GM12878 (cell line): ENCODE measurements around the gene TCEANC.

Experiments
- ASH2L ChIP-seq: fragments of 300-600, 200-600 bp; sonication (generic); IDR thresholded peaks from 2 replicates; pipeline ENCODE4 v1.6.1; 2017; ENCODE audit warnings: low read depth, mild to moderate bottlenecking, borderline replicate concordance
- BRCA1 ChIP-seq: IDR thresholded peaks from 2 replicates; pipeline ENCODE4 v1.6.1; 2011; ENCODE audit warnings: low read depth, low read length, improper control_type of control experiment
- CBX3 ChIP-seq: fragments of 200-600 bp; sonication (generic); IDR thresholded peaks from 2 replicates; pipeline ENCODE4 v1.6.1; 2016; ENCODE audit warnings: low read depth, borderline replicate concordance
- CREB1 ChIP-seq: IDR thresholded peaks from 2 replicates; pipeline ENCODE4 v1.6.1; 2012; ENCODE audit warnings: low read depth, mild to moderate bottlenecking, inconsistent platforms
- CREM ChIP-seq: IDR thresholded peaks from 2 replicates; pipeline ENCODE4 v1.6.1; 2014; ENCODE audit warnings: antibody characterized with exemption, low read depth
- POLR2AphosphoS5 ChIP-seq: IDR thresholded peaks from 2 replicates; pipeline ENCODE4 v1.6.1; 2011; ENCODE audit warnings: mild to moderate bottlenecking, low read length, inconsistent platforms
- SIX5 ChIP-seq: IDR thresholded peaks from 2 replicates; pipeline ENCODE4 v1.6.1; 2011; ENCODE audit warnings: mild to moderate bottlenecking, low read depth, low read length, moderate library complexity; ENCODE audit not compliant: severe bottlenecking
- SMC3 ChIP-seq: IDR thresholded peaks from 2 replicates; pipeline ENCODE4 v1.6.1; 2011; ENCODE audit warnings: low read length, improper control_type of control experiment, borderline replicate concordance
- SP1 ChIP-seq: IDR thresholded peaks from one replicate; pipeline ENCODE4 v1.6.1; 2011; ENCODE audit warnings: low read depth, low read length
- YY1 ChIP-seq: IDR thresholded peaks from 2 replicates; pipeline ENCODE4 v1.6.1; 2011; ENCODE audit warnings: low read depth, mild to moderate bottlenecking, low read length
- ZBED1 ChIP-seq: IDR thresholded peaks from 2 replicates; pipeline ENCODE4 v1.6.1; 2016; ENCODE audit warnings: borderline replicate concordance
- ZZZ3 ChIP-seq: IDR thresholded peaks from 2 replicates; pipeline ENCODE4 v1.6.1; 2011; ENCODE audit warnings: low read depth; ENCODE audit not compliant: control insufficient read depth, insufficient read length
- TF ChIP-seq, protein P1 (sequence below), 3 experiments: IDR thresholded peaks in 2 of 3; conservative IDR thresholded peaks in 1 of 3; 2 replicates each; pipeline ENCODE4 v1.5.1; 2011; ENCODE audit warnings: low read depth in 3 of 3, low read length in 3 of 3, mild to moderate bottlenecking in 3 of 3, control low read depth in 2 of 3, moderate library complexity in 2 of 3, inconsistent platforms in 1 of 3, mixed read lengths in 1 of 3; ENCODE audit not compliant: control insufficient read depth in 2 of 3, insufficient read depth in 1 of 3; ENCODE audit errors: extremely low read depth in 1 of 3
- TF ChIP-seq, protein P2 (sequence below): IDR thresholded peaks from 2 replicates; pipeline ENCODE4 v1.6.1; 2012; ENCODE audit warnings: low read depth, low read length, improper control_type of control experiment

- TF ChIP-seq ASH2L (no peak), POLR2AphosphoS5 (no peak), ZZZ3 (no peak), SMC3 (no peak), ZBED1 (no peak), YY1 (no peak), SIX5 (no peak), CREB1 (no peak), BRCA1 (no peak), SP1 (no peak), CBX3 (no peak), CREM (no peak)
- TF ChIP-seq, protein P1, sequence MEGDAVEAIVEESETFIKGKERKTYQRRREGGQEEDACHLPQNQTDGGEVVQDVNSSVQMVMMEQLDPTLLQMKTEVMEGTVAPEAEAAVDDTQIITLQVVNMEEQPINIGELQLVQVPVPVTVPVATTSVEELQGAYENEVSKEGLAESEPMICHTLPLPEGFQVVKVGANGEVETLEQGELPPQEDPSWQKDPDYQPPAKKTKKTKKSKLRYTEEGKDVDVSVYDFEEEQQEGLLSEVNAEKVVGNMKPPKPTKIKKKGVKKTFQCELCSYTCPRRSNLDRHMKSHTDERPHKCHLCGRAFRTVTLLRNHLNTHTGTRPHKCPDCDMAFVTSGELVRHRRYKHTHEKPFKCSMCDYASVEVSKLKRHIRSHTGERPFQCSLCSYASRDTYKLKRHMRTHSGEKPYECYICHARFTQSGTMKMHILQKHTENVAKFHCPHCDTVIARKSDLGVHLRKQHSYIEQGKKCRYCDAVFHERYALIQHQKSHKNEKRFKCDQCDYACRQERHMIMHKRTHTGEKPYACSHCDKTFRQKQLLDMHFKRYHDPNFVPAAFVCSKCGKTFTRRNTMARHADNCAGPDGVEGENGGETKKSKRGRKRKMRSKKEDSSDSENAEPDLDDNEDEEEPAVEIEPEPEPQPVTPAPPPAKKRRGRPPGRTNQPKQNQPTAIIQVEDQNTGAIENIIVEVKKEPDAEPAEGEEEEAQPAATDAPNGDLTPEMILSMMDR (IDR thresholded peaks at IDR 0.05 in 2 of 3, conservative IDR thresholded peaks at IDR 0.05 in 1 of 3; ENCODE audit: control insufficient read depth in 2 of 3, extremely low read depth in 1 of 3, insufficient read depth in 1 of 3, low read depth in 3 of 3, low read length in 3 of 3): no peak
- TF ChIP-seq, protein P2, sequence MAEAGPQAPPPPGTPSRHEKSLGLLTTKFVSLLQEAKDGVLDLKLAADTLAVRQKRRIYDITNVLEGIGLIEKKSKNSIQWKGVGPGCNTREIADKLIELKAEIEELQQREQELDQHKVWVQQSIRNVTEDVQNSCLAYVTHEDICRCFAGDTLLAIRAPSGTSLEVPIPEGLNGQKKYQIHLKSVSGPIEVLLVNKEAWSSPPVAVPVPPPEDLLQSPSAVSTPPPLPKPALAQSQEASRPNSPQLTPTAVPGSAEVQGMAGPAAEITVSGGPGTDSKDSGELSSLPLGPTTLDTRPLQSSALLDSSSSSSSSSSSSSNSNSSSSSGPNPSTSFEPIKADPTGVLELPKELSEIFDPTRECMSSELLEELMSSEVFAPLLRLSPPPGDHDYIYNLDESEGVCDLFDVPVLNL: no peak
These were observed 2.7 kb downstream of the TCEANC start for GRCh38 chrX:13655674-13656073.
